Activated naive CD8-positive, alpha-beta T cell treated with anti-CD3 and anti-CD28 coated beads, Interleukin-2, amount 50 U/mL, for 24 hours (primary cell): Measurements from ENCODE around the gene RASGEF1C.
"Not testable (repeated sequence)": the region's sequence is repeated elsewhere in the genome, so short reads cannot be mapped to it uniquely, and the experiment has no call there.

Experiments
- ATAC-seq: fragments of 150-1000 bp; cut with Tn5 transposase; one replicate; pipeline ENCODE4 v1.10.0; 2021
- DNase-seq: peaks from one replicate; pipeline ENCODE4 v3.0.0; 2021
- H3K27ac Mint-ChIP-seq: one replicate; pipeline ENCODE4 v1.8.0; 2021; ENCODE audit warnings: mild to moderate bottlenecking, mixed read lengths
- H3K27me3 Mint-ChIP-seq: one replicate; pipeline ENCODE4 v1.8.0; 2021; ENCODE audit warnings: mixed read lengths
- H3K36me3 Mint-ChIP-seq: one replicate; pipeline ENCODE4 v1.8.0; 2021; ENCODE audit warnings: low read depth, mixed read lengths
- H3K4me1 Mint-ChIP-seq: one replicate; pipeline ENCODE4 v1.8.0; 2021; ENCODE audit warnings: mixed read lengths
- H3K4me3 Mint-ChIP-seq: one replicate; pipeline ENCODE4 v1.8.0; 2021; ENCODE audit warnings: mild to moderate bottlenecking, moderate library complexity, mixed read lengths
- H3K9me3 Mint-ChIP-seq: one replicate; pipeline ENCODE4 v1.8.0; 2021; ENCODE audit warnings: mixed read lengths

RASGEF1C gene

GRCh38 chr5:180215783-180216630 is 7.0 kb upstream of the RASGEF1C start:
- H3K27ac Mint-ChIP-seq = no peak overlapping the region
- no peak for DNase-seq
- no peaks in the 10 kb centered on the region for H3K4me1 Mint-ChIP-seq
- peaks cover 10% of the 10 kb centered on the region for H3K27me3 Mint-ChIP-seq
- H3K4me3 Mint-ChIP-seq = no peak overlapping the region
- no peak for ATAC-seq
- peaks cover 38% of the 10 kb centered on the region for H3K9me3 Mint-ChIP-seq
- peaks cover 2% of the 10 kb centered on the region for H3K36me3 Mint-ChIP-seq

- Mint-ChIP-seq H3K27ac (no peak overlapping the region), H3K36me3 (no peaks in the 10 kb centered on the region), H3K4me1 (no peaks in the 10 kb centered on the region), H3K4me3 (no peak overlapping the region), H3K27me3 (peaks cover 17% of the 10 kb centered on the region), H3K9me3 (peaks cover 35% of the 10 kb centered on the region)
- DNase-seq (no peak), ATAC-seq (no peak)
These were observed 6.1 kb upstream of the RASGEF1C start for GRCh38 chr5:180214870-180215770.

GRCh38 chr5:180213657-180214207 is 4.7 kb upstream of the RASGEF1C start:
- Mint-ChIP-seq H3K4me1 (no peaks in the 10 kb centered on the region), H3K27ac (no peak overlapping the region), H3K4me3 (no peak overlapping the region), H3K36me3 (no peaks in the 10 kb centered on the region), H3K27me3 (peaks cover 22% of the 10 kb centered on the region), H3K9me3 (peaks cover 21% of the 10 kb centered on the region)
- DNase-seq = no peak
- no peak for ATAC-seq

GRCh38 chr5:180213256-180213600 is 4.2 kb upstream of the RASGEF1C start:
- no peak for ATAC-seq
- Mint-ChIP-seq H3K9me3 (peaks cover 16% of the 10 kb centered on the region), H3K4me1 (peaks cover 3% of the 10 kb centered on the region), H3K4me3 (no peak overlapping the region), H3K27ac (no peak overlapping the region), H3K27me3 (peaks cover 26% of the 10 kb centered on the region), H3K36me3 (no peaks in the 10 kb centered on the region)
- DNase-seq = no peak

DNA sequence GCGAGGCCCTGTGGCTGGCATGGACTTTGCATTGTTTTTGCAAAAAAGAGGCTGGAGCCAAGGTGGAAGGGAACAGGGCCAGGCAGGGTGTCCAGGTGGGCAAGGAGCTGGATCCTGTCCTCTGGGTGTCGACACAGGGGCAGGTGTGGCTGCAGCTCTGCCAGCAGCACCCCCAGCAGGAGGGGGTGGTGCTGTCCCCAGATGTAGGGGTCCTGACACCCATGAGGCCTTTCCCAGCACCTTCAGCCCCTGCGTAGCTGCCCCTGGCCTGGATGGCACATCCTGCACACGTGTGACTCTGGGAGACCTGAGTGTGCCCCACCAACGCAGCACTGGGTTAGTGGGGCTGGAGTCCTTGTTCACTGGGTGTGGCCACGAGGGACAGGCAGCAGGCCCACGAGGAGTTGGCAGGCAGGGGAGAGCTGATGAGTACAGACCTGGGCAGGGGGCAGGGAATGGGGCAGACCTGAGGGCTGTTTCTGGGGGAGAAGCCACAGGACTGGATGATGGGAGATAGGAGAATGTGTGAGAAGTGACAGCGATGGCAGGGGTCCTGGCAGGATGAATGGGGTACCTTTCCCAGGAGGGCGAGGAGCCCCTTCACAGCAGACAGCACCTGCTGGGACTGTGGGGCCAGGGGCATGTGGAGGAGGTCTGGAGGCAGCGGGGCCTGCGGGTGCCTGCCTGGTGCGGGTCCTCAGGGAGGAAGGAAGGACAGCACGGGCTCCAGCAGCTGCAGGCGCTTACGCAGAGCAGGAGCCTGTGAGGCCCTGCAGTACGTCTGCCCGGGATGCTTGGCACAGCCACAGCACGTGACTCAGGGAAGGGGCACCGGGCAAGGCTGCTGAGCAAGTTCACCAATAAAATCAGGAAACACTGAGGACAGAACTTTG is 3.6 kb upstream of the RASGEF1C start:
- H3K27ac Mint-ChIP-seq = no peak overlapping the region
- no peaks in the 10 kb centered on the region for H3K36me3 Mint-ChIP-seq
- H3K4me3 Mint-ChIP-seq = no peak overlapping the region
- peaks cover 4% of the 10 kb centered on the region for H3K4me1 Mint-ChIP-seq
- peaks cover 11% of the 10 kb centered on the region for H3K9me3 Mint-ChIP-seq
- DNase-seq (no peak), ATAC-seq (peak; percentile 3)
- H3K27me3 Mint-ChIP-seq = peaks cover 32% of the 10 kb centered on the region

DNA sequence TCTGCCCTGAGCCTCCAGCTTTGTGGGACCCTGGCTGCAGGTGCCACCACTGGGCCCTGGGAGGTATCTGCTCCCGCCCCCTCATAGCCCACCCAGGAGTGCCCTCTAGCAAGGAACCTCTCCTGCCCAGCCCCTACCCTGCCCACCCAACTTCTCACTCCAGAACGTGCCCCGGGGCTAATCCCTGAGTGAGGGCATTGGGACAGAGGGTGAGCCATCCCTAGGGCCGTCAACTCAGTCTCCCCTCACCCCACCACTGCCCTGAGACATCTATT is 2.7 kb upstream of the RASGEF1C start:
- Mint-ChIP-seq H3K9me3 (peaks cover 11% of the 10 kb centered on the region), H3K4me1 (peaks cover 4% of the 10 kb centered on the region), H3K36me3 (no peaks in the 10 kb centered on the region), H3K27me3 (peaks cover 40% of the 10 kb centered on the region), H3K4me3 (no peak overlapping the region), H3K27ac (no peak overlapping the region)
- DNase-seq (no peak), ATAC-seq (no peak)

DNA sequence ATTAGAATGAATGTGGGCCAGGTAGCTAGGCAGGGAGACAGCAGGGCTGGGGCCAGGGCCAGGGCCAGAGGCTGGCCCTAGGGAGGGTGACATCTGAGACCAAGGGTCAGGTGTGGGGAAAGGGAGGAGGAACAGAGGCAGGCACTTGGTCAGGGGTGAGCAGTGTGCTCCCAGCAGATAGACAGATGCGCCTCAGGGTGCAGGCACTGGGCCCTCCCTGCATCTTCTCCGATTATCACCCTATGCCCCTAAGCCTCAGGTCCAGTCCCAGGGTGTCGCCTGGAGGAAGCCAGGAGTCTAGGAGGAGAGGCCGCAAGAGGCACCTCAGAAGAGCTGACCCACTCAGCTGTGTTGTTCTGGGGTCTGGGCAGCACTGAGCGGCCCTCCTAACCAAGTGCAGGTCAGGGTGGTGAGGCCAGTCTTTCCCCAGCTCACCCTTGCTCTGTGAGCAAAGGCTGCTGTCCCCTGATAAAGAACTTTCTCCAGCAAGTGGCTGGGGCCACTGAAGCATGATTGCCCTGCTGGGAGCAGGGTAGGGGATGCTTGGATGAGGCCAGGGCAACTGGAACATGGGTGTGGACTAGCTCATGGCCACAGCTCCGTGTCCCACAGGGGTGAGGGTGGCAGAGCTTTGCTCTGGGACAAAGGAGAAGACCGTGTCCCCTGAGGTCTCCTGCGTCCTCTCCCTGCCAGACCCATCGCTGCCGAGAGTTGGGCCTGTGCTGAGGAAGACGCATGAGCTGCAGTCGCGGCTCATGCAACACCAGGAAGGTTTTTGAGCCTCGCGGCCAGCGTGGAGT is 2.1 kb upstream of the RASGEF1C start:
- ATAC-seq = no peak
- H3K27me3 Mint-ChIP-seq = peaks cover 43% of the 10 kb centered on the region
- H3K4me3 Mint-ChIP-seq = no peak overlapping the region
- no peak overlapping the region for H3K27ac Mint-ChIP-seq
- H3K9me3 Mint-ChIP-seq = peaks cover 11% of the 10 kb centered on the region
- DNase-seq = no peak
- no peaks in the 10 kb centered on the region for H3K36me3 Mint-ChIP-seq
- H3K4me1 Mint-ChIP-seq = peaks cover 4% of the 10 kb centered on the region

DNA sequence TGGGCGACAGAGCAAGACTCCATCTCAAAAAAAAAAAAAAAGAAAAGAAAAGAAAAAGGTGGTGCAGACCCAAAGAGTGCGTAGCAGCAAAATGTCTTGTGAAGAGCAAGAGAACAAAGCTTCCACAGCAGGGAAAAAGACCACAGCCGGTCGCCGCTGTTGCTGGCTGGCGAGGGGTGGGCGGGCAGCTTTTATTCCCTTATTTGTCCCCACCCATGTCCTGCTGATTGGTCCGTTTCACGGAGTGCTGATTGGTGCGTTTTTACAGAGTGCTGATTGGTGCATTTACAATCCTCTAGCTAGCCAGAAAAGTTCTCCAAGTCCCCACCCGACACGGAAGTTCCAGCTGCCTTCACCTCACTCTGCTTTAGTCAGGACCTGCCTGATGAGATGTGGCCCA is 1.1 kb upstream of the RASGEF1C start:
- not testable (repeated sequence) for H3K4me3 Mint-ChIP-seq, ATAC-seq, H3K36me3 Mint-ChIP-seq, H3K27ac Mint-ChIP-seq, H3K9me3 Mint-ChIP-seq, DNase-seq, H3K4me1 Mint-ChIP-seq
- H3K27me3 Mint-ChIP-seq = peaks cover 43% of the 10 kb centered on the region

GRCh38 chr5:180208435-180209081 is 453 bp downstream of the RASGEF1C start:
- DNase-seq (peak; percentile 10), ATAC-seq (no peak)
- Mint-ChIP-seq H3K4me3 (peak overlapping the region; percentile 19), H3K27me3 (peaks cover 41% of the 10 kb centered on the region), H3K4me1 (peaks cover 4% of the 10 kb centered on the region), H3K36me3 (no peaks in the 10 kb centered on the region), H3K9me3 (no peaks in the 10 kb centered on the region), H3K27ac (no peak overlapping the region)

- Mint-ChIP-seq H3K36me3 (no peaks in the 10 kb centered on the region), H3K4me3 (peak overlapping the region; percentile 19), H3K9me3 (no peaks in the 10 kb centered on the region), H3K27ac (no peak overlapping the region), H3K4me1 (peaks cover 4% of the 10 kb centered on the region), H3K27me3 (peaks cover 42% of the 10 kb centered on the region)
- DNase-seq = no peak
- no peak for ATAC-seq
These were observed 975 bp downstream of the RASGEF1C start for GRCh38 chr5:180208038-180208434.

- no peak for DNase-seq
- Mint-ChIP-seq H3K4me3 (no peak overlapping the region), H3K36me3 (no peaks in the 10 kb centered on the region), H3K27me3 (peaks cover 43% of the 10 kb centered on the region), H3K27ac (no peak overlapping the region), H3K9me3 (no peaks in the 10 kb centered on the region), H3K4me1 (peaks cover 4% of the 10 kb centered on the region)
- ATAC-seq = no peak
These were observed 1.4 kb downstream of the RASGEF1C start for GRCh38 chr5:180207593-180207992.

DNA sequence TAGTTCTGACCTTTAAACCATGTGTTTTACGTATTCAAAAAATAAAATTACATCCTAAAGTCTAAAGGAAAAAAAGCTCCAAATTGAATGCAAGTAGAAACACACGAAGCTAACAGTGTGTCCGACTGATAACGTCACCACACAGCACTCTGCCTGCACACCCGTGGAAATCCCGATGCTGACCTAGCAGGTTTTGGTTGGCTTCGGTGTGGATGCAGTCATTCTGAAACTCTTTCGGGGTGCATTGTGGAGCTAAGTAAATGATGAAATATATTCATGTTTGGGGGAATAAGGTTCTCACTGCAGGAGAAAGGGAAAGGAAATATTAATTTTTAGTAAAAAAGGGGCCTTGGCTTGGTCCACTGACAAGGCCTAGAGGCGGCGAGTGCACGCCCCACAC is 2.0 kb downstream of the RASGEF1C start:
- no peak for DNase-seq
- H3K4me3 Mint-ChIP-seq = no peak overlapping the region
- no peak for ATAC-seq
- no peaks in the 10 kb centered on the region for H3K36me3 Mint-ChIP-seq
- H3K4me1 Mint-ChIP-seq = peaks cover 4% of the 10 kb centered on the region
- no peaks in the 10 kb centered on the region for H3K9me3 Mint-ChIP-seq
- H3K27ac Mint-ChIP-seq = no peak overlapping the region
- H3K27me3 Mint-ChIP-seq = peaks cover 41% of the 10 kb centered on the region

DNA sequence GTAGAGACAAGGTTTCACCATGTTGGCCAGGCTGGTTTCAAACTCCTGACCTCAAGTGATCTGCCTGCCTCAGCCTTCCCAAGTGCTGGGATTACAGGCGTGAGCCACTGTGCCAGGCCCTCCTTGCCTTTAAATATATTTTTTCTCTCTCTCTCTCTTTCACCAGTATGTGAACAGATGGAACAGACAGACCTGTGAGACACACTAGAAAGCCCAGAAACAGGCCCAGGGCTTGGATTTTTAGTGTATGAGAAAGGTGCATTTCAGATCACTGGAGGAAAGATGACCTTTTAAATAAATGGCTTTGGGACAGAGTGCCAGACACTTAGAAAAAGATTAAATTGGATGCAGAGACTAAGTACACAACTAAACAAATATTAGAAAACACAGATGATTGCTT is 3.1 kb downstream of the RASGEF1C start:
- Mint-ChIP-seq H3K9me3 (no peaks in the 10 kb centered on the region), H3K36me3 (no peaks in the 10 kb centered on the region), H3K27me3 (peaks cover 39% of the 10 kb centered on the region), H3K4me1 (peaks cover 4% of the 10 kb centered on the region), H3K27ac (no peak overlapping the region), H3K4me3 (no peak overlapping the region)
- DNase-seq = no peak
- ATAC-seq = no peak
